MM.1S (cell line): ENCODE results near the gene TMEM97.

ENCODE experiments used
- DNase-seq: peaks from one replicate; pipeline ENCODE4 v3.0.0-alpha.2; 2015
- H2AFZ ChIP-seq: fragments of 300-600 bp; sonication (generic); 2 replicates; pipeline ENCODE4 v1.6.0; 2016; ENCODE audit warnings: antibody characterized with exemption, low read length
- H3F3A ChIP-seq: fragments of 300-600 bp; sonication (generic); 2 replicates; pipeline ENCODE4 v1.6.1; 2016; ENCODE audit warnings: mild to moderate bottlenecking, antibody characterized with exemption, low read length, moderate library complexity, mixed read lengths; ENCODE audit not compliant: insufficient read depth
- H3K27ac ChIP-seq: fragments of 300-600 bp; sonication (generic); 2 replicates; pipeline ENCODE4 v1.5.1; 2016; ENCODE audit warnings: mild to moderate bottlenecking, low read length
- H3K27me3 ChIP-seq: fragments of 300-600 bp; sonication (generic); replicated peaks from 2 replicates; pipeline ENCODE4 v1.6.0; 2016; ENCODE audit warnings: low read length; ENCODE audit not compliant: insufficient read depth
- H3K36me3 ChIP-seq: fragments of 300-600 bp; sonication (generic); replicated peaks from 2 replicates; pipeline ENCODE4 v1.6.1; 2016; ENCODE audit warnings: mild to moderate bottlenecking, low read length, mixed read lengths; ENCODE audit not compliant: insufficient read depth
- H3K4me1 ChIP-seq: fragments of 300-600 bp; sonication (generic); 2 replicates; pipeline ENCODE4 v1.6.1; 2016; ENCODE audit warnings: low read length, mixed read lengths
- H3K4me2 ChIP-seq: fragments of 300-600 bp; sonication (generic); 2 replicates; pipeline ENCODE4 v1.6.0; 2016; ENCODE audit warnings: low read depth, low read length
- H3K4me3 ChIP-seq: fragments of 300-600 bp; sonication (generic); 2 replicates; pipeline ENCODE4 v1.5.1; 2016; ENCODE audit warnings: low read length, mixed read lengths
- H3K79me2 ChIP-seq: fragments of 300-600 bp; sonication (generic); 2 replicates; pipeline ENCODE4 v1.6.1; 2016; ENCODE audit warnings: mixed run types, low read length, mixed read lengths
- H3K9ac ChIP-seq: fragments of 300-600 bp; sonication (generic); 2 replicates; pipeline ENCODE4 v1.6.1; 2016; ENCODE audit warnings: low read length, mixed read lengths
- H3K9me2 ChIP-seq: fragments of 300-600 bp; sonication (generic); replicated peaks from 2 replicates; pipeline ENCODE4 v1.6.1; 2016; ENCODE audit warnings: mild to moderate bottlenecking, low read length, mixed read lengths; ENCODE audit not compliant: insufficient read depth
- H3K9me3 ChIP-seq: fragments of 300-600 bp; sonication (generic); replicated peaks from 2 replicates; pipeline ENCODE4 v1.6.1; 2016; ENCODE audit warnings: mild to moderate bottlenecking, low read length, mixed read lengths; ENCODE audit not compliant: insufficient read depth
- H4K20me1 ChIP-seq: fragments of 300-600 bp; sonication (generic); 2 replicates; pipeline ENCODE4 v1.6.1; 2016; ENCODE audit warnings: mild to moderate bottlenecking, low read length, moderate library complexity, mixed read lengths; ENCODE audit not compliant: insufficient read depth
- CTCF ChIP-seq: fragments of 300-600 bp; sonication (generic); IDR thresholded peaks from 2 replicates; pipeline ENCODE4 v1.5.1; 2016; ENCODE audit warnings: antibody characterized with exemption, low read length, mixed read lengths
- EZH2 ChIP-seq: fragments of 300-600 bp; sonication (generic); optimal IDR thresholded peaks from 2 replicates; pipeline ENCODE3; 2017; ENCODE audit warnings: low read depth, mild to moderate bottlenecking, antibody characterized with exemption, low read length, mixed read lengths
- EZH2phosphoT487 ChIP-seq: fragments of 300-600 bp; sonication (generic); IDR thresholded peaks from 2 replicates; pipeline ENCODE4 v1.6.1; 2018; ENCODE audit warnings: antibody characterized with exemption, low read length

The TMEM97 gene

GRCh38 chr17:28341516-28341915 is 22.5 kb downstream of the TMEM97 start:
- TF ChIP-seq CTCF: no peak
- TF ChIP-seq EZH2phosphoT487: no peak
- no peak for TF ChIP-seq EZH2

GRCh38 chr17:28342313-28342712 is 23.3 kb downstream of the TMEM97 start:
- H3K4me2 ChIP-seq: no peak overlapping the region
- H3K4me3 ChIP-seq: no peak overlapping the region
- no peaks in the 10 kb centered on the region for H3K9me2 ChIP-seq
- no peak overlapping the region; the same call in 1 of the 2 replicates for H3K27ac ChIP-seq
- peaks cover 13% of the 10 kb centered on the region for H3K79me2 ChIP-seq
- H3K9me3 ChIP-seq: no peaks in the 10 kb centered on the region
- peaks cover 7% of the 10 kb centered on the region; the same call in 1 of the 2 replicates for H3K36me3 ChIP-seq
- TF ChIP-seq CTCF (no peak), EZH2 (no peak), EZH2phosphoT487 (no peak)
- H3F3A ChIP-seq: peaks cover 22% of the 10 kb centered on the region
- no peaks in the 10 kb centered on the region for H4K20me1 ChIP-seq
- no peak for DNase-seq
- H3K27me3 ChIP-seq: no peaks in the 10 kb centered on the region
- no peak overlapping the region for H3K9ac ChIP-seq
- H2AFZ ChIP-seq: no peak overlapping the region
- H3K4me1 ChIP-seq: peaks cover 26% of the 10 kb centered on the region

More at GRCh38 chr17:28341516-28341915, 22.5 kb downstream of the TMEM97 start:
- Histone ChIP-seq H3K9ac (no peak overlapping the region), H4K20me1 (no peaks in the 10 kb centered on the region), H3K79me2 (peaks cover 21% of the 10 kb centered on the region), H2AFZ (no peak overlapping the region), H3K9me2 (no peaks in the 10 kb centered on the region), H3K27me3 (no peaks in the 10 kb centered on the region), H3K4me1 (peaks cover 32% of the 10 kb centered on the region), H3K4me3 (no peak overlapping the region), H3F3A (peaks cover 22% of the 10 kb centered on the region), H3K4me2 (no peak overlapping the region), H3K36me3 (peaks cover 7% of the 10 kb centered on the region; the same call in 1 of the 2 replicates), H3K27ac (no peak overlapping the region), H3K9me3 (no peaks in the 10 kb centered on the region)
- no peak for DNase-seq

- no peaks in the 10 kb centered on the region for H4K20me1 ChIP-seq
- peak overlapping the region; percentile 75; the same call in 1 of the 2 replicates for H3K27ac ChIP-seq
Observed at GRCh38 chr17:28343491-28343932, 24.5 kb downstream of the TMEM97 start.

More at GRCh38 chr17:28343491-28343932, 24.5 kb downstream of the TMEM97 start:
- Histone ChIP-seq H3K9me2 (no peaks in the 10 kb centered on the region), H3K79me2 (peaks cover 6% of the 10 kb centered on the region; the same call in 1 of the 2 replicates), H2AFZ (no peak overlapping the region), H3K9ac (no peak overlapping the region), H3K9me3 (no peaks in the 10 kb centered on the region), H3K36me3 (peaks cover 14% of the 10 kb centered on the region), H3K4me2 (peak overlapping the region; percentile 48), H3K4me3 (no peak overlapping the region), H3K4me1 (peaks cover 26% of the 10 kb centered on the region), H3K27me3 (no peaks in the 10 kb centered on the region), H3F3A (peaks cover 22% of the 10 kb centered on the region)
- peak; percentile 90 for DNase-seq
- no peak for TF ChIP-seq EZH2
- TF ChIP-seq CTCF: no peak
- TF ChIP-seq EZH2phosphoT487: no peak
